HG03103 (cell line): ENCODE results near the gene MON1A.

Experiments
- ATAC-seq: cut with Tn5 transposase; IDR thresholded peaks from one replicate; pipeline ENCODE4 v1.9.1; 2021; ENCODE audit warnings: low read depth; ENCODE audit not compliant: unreplicated experiment

The MON1A gene

DNA sequence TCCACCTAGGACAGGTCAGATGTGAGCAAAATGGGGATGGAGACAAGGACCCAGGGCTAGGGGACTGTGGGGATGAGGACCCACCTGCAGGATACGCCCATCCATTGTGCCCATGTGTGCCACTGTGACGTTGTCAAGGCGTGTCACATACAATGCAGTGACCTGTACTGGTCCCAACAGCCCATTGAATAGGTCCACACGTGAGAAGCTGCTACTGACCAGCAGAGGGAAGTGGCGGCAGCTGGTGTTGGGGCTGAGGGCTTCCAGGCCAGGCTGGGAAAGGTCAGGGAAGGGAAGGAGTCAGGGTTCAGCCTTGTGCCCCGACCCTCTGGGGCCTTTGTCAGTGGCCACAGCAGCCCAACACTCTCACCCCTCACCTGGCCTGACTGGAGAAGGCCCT is 30.6 kb downstream of the MON1A start:
- no peak for ATAC-seq

DNA sequence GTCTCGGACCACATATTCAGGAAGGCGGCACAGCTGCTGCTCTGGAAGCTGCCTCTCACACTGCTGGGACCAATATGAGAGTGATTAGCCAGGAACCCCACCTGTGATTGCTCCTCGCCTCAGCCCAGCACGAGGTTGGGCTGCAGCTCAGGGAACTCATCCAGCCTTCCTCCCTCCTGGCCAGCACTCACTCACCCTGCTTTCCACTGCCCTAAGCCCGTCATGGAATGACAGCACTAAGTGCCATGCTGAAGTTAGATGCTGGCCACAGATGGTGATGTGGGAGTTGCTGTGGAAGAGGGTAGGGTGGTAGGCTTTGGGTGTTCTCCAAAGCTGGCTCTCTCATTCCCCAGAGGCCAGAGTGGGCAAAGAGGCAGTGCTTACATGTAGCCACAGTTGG is 33.3 kb downstream of the MON1A start:
- no peak for ATAC-seq

DNA sequence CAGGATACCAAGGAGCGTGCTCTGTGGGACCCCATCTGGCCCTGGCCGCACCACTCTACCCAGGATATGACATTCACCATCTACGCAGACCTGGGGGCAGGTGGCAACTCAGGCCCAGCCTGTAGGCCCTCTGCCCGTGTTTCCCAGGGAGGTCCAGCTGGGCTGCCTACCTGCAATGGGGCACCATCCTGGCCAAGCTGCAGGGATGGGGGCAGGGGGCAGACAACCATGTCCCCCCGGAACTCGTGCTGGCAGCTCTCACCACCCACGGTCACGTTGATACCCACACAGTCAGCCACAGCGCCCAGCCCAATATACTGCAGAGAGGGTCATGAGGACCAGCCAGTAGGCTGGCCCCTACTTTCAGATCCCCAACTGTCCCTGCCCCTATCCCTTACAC is 33.8 kb downstream of the MON1A start:
- no peak for ATAC-seq

DNA sequence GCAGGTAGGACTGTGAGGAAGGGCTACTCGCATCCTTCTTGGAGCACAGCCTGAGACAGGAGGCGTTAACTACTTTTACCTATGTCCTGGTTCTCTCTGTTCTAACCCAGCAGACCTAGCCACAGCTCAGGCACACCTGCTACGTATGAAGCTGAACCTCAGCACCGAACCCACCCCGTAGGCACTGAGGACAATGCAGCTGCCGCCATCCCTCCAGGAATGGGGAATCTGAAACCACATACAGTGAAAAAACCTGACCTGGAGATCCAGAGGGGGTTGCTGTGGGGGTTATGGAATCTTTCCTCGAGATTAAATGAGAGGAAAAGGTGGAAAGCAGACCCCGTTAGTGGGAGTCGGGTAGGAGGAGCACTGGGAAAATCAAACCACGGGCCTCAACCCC is 40.3 kb downstream of the MON1A start:
- no peak for ATAC-seq

DNA sequence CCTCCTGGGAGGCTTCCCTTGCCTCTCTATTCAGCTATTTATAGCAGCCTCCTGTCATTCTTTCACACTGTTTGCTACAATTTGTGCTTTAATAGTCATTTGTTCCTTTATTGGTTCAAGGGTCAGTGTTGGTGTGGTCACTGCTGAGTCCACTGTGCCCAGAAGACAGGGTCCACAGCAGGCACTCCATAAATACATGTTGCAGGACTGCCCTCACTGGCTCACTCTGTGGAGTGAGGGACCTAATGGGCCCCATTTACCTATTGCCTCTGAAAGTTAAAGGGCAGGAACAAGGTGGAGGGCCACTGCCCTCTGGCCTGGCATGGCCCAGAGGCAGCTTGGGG is 42.7 kb downstream of the MON1A start:
- ATAC-seq, result no peak

DNA sequence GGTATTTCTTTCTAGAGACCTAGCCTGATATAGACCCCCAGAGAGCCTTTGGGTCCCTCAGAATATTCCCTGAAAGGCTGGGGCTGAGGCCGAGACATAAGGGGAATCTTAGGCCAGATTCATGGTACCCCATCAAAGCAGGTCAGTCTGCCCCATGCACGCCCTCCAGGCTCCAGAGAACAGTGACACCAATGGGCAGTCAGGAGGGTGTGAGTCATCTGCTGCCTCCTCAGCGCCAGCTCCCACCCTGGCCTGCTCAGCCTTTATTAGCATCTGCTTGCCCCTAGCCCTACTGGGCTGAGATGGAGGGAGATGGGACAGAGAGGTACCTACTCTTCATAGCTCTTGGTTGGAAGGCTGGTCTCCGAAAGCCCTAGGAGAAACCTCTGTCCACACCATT is 45.6 kb downstream of the MON1A start:
- ATAC-seq, result no peak

DNA sequence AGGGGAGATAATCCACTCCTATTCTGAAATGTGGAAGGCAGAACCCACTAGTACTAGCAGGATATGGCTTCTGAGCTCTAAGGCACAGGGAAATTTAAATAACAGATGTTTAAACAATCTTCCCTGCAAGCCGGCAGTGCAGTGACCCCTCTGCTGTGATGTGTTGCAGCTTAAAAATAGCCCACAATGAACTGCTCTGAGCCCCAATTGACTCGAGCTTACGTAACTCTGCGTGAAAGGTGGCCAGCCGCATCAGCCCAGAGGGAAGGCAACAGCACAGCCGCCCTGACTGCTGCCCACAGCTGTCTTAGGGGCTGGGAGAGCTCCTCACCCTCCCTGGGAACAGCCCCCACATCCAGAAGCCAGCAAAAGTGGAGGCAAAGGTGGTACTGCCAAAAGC is 47.4 kb downstream of the MON1A start:
- ATAC-seq, result no peak

DNA sequence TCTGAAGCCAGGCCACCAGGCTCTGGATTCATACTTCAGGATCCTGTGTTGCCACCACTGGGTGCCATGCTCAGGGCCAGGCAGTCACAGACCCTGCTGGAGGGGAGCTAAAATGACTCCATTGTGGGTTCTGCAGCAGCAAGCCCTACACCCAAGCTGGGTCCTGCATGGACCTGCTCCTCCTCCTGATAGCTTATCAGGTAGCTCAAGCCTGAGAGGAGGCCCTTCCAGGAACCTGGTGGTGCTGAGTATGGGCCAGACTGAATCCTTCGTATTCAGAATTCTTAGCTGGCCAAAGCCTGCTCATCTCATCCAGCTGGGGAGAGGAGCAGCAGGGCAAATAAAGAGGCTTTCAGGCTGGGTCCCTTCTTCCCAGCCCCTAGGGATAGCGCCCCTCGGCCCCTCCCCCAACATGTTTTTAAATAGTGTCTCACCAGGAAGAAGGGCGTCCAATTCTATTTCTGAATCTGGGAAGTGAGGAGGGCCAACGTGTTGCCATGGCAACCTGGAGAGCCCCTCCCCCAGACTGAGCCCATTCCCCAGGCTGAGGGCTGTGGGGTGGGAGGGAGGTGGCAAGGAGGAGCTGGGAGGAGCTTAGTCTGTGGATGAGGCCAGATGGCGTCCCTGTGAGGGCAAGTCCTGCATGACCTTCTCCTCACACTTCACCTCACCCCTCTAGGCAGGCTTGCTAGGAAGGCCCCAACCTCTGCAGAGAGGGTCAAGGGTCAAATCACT is 48.9 kb downstream of the MON1A start:
- ATAC-seq, result no peak

DNA sequence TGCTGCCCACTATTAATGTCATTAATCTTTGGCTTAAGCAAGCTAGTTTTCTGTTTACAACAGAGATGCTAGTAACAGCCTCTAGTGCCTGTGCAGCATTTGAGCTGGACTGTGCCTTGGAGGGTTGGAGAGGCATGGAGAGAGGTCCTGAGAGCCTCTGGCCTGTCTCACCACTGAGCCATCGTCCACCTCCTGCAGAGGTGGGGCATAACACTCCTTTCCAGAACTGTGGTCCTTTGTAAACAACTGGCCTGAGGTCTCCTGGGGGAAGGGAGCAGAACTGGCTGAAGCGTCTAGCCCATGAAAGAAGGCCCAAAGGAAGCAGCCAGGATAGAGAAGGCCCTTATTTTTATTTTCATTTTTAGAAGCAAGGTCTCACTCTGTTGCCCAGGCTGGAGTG is 49.9 kb downstream of the MON1A start:
- no peak for ATAC-seq

DNA sequence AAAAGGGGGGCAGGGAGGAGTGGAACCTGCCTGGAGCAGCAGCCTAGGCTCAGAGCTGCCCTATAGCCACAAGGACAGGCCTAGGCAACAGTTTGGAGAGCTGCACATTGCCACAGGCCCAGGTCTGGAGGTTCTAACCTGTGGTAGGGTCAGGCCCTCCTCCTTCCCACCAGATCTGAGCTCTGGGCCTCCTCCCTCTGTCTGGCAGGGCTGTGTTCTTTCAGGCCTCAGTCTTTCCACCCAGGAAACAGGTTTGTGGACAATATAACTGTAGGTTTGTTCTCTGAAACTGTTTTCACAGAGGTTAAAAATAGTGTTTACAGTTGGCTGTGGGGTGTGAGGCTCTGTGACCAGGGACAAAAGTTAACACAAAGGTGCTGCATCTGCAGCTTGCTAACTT is 50.9 kb downstream of the MON1A start:
- ATAC-seq, result no peak

DNA sequence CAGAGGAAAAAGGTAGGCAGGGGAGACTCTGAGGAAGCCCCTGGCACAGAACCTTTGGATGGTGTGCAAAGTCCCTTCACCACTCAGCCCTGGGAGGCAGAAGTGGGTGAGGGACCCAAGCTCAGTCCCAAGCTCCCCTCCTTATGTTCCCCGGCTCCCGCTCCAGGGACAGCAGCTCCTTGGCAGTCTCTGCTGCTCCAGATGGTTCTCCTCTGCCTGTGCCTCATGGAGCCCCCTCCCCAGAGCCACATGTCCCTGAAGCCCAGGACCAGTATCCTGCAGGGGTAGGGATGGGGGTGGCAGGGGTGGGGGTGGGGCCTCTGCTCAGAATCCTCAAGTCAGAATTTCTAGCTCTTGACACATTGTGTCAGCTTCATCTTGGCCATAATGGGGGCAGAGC is 51.9 kb downstream of the MON1A start:
- no peak for ATAC-seq

DNA sequence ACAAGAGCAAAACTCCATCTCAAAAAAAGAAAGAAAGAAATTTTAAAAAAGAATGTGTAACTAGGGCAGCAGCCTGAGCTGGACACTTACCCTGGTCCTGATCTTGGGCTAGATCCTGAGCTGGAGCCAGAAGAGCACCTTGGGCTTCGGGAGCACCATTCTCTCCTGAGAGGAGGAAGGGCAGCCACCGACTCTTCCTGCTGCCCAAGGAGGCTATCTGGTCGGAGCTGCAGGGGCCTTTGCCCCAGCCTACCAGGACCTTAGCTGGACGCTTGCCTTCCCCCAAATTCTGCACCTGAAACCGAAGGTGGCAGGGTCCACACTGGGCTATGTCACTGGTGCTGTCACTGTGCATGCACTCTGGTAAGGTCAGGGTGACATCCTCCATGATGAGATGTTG is 53.0 kb downstream of the MON1A start:
- no peak for ATAC-seq

DNA sequence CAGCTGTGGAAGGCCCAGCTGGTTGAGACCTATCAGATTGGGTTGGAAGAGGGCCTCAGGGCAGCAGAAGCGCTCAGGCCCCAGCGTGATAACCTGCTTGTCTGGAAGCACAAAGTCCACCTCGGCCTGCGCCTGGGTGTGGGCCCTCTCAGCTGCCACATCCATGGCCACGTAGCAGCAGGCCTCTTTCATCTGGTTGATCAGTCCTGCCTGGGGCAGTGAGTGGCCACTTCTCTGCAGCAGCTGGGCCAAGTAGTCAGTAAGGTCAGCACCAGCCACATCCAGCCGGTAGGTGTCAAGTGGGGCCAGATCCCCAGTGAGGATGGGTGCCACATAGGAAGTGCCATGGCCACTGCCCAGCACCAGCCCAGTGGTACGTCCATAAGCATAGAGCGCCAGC is 56.0 kb downstream of the MON1A start:
- no peak for ATAC-seq

DNA sequence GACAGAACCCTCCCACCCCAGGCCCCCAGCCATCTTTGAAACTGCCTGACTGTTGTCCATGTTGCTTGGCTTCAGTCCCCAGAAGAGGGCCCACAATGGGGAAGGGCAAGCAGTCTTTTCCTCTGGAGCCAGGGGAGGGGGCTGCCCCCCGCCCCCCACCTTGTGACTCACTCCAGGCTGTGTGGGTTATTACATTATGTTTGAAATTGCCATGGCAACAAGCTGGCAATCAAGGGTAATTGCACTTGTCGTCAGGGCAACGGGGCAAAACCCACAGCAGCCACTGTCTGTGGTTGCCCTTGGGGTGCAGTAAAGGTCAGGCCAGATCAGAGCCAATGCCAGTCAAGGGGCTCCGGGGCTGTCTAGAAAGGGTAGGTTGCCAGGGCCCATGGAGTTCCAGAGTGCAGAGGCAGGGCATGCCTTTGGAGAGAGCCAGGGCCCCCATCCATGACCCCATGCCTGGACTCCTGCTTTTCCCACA is 56.8 kb downstream of the MON1A start:
- ATAC-seq, result no peak

DNA sequence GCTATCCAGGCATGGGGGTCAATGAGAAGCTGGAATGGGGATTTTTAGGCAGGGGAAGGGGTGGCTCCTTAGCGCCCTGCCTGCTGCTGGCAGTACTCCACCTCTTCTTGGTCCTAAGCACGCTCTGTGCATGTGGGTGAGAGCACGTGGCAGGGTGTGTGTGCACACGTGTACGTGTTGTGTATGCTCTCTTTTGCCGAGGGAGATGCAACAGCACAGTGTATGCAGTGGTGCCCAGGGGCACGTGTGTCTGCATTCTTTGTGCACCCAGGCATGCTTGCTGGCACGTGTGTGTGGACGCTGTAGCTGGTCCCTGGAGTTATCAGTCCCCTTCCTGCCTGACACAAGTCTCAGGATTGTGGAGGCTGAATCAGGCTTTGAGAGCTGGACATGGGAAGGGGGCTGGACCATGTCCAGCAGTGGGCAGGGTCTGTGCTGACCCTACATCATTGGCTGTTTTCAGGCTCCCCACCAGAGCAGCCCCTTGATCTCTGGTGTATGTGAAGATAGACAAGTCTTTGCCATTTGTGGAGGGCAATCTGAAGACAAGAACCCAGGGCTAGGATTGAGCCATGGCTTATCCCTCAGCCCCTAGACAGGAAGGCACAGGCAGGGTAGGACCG is 58.0 kb downstream of the MON1A start:
- no peak for ATAC-seq

DNA sequence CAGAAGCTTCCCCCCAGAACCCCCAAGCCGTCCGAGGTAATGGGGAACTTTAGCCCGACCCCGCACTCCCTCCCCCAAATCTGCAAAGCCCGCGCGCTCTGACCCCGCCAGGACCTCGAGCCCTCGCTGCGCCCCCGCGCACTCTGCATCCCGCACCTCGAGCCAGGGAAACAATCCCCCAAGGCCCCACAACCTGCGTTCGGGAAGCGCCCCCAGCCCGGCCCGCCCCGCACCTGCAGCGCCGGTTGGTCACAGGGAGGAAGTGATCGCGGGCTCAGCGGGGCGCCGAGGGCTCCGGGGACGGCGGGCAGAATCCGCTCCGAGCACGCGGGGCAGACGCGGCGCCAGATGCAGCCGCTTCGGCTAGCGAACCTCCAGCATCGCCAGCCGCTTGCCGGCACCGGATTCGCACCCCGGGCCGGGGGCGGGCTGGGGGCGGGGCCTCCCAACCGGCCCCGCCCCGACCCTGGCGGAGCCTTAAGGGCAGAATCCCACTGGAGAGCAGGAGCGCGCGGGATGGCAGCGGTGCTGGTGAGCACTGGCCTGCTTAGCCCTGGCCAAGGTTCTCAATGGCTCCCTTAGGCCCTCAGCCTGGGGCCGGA is 60.0 kb downstream of the MON1A start, which contains the start of gene CAMKV:
TSS of gene CAMKV (minus strand) at position 382 of the 602 bp plus-strand sequence. CDS start 7,518 bp downstream, outside the sequence.
- no peak for ATAC-seq

DNA sequence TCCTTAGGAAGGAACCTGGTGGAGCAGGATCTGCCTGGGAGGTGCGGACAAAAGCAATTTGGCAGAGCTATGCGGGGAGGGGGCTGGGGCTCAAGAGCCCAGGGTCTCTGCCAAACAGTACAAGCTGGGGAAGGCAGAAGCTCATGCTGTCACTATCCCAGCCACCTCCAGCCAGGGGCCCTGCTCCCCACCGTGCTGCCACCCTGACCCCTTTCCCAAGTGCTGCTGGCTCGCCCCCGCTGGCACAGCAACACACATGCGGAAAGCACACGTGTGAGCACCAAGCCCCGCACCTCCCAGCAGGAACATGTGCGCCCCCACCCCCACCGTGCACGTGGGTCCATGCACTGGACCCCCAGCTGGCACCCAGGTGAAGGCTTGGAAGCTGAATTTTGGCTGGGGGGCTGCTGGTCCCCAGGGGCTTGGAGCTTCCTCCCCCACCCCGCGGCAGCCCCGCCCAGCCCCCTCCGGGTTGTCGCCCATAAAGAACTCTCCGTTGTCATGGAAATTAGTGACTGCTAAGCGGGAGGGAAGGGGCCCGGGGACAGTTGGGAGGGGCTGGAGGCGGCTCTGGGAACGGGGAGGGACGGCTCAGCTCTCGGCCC is 60.6 kb downstream of the MON1A start:
- no peak for ATAC-seq

DNA sequence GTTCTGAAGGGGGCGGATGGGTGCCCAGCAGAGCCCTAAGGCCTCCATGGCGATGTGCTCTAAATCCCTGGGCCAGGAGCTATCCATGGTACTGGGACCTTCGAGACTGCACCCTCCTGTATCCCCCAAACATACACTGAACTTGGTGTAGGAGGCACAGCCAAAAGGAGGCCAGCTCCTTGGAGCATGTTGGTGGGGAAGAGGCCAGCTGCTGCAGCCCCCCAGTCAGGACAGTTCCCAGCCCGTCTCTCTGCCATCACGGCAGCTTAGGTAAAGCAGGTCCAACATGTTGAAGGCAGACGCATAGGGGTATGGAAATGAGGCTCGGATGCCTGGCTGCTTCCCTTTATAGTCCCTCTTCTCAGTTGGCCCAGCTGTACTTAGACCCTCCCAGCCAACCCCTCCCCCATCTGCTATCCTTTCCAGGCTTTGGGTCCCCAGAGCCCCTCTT is 61.7 kb downstream of the MON1A start:
- no peak for ATAC-seq

DNA sequence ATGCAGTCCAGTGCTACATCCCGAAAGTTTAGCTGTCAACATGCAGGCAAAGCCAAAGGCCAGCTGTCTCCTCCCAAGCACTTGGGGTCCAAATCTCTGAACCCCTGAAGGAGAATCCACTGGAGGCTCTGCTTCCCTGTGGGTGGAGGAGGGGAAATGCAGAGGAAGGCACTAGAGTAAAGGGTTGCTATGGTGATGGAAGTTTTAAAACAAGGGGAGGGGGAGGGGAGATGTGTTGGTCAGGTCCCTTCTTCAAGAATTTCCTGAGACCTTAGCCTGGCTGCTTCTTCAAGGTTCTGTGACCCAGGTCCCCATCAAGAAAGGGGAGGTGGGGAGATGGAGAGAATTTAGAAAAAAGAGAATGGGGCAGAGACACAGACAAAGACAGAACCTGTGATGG is 62.2 kb downstream of the MON1A start:
- ATAC-seq, result no peak

DNA sequence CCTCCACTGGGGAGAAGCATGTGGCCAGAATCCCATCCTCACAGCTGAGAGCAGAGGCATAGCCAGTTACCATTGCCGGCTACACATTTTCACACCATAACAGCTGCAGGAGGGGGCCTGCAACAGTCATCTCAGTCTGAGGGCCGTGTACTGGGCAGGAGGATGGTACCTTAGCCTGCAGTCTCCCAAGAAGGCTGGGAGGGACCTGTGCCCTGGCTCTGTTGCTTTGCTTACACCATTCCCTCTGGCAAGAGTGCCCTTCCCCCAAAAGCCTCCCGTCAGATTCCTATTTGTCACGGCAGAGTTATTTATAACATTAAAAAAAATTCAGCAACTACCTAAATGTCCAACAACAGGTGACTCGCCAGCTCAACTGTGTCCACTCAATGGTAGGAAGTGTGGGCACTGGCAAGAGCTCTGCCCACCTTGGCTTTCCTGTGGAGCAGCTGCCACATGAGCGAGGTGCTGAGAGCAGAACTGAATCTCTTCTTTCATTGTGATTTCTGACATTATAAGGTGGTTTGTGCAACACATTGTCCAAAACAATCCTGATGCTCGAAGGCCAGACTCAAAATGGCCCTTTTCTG is 64.3 kb downstream of the MON1A start:
- ATAC-seq, result no peak

DNA sequence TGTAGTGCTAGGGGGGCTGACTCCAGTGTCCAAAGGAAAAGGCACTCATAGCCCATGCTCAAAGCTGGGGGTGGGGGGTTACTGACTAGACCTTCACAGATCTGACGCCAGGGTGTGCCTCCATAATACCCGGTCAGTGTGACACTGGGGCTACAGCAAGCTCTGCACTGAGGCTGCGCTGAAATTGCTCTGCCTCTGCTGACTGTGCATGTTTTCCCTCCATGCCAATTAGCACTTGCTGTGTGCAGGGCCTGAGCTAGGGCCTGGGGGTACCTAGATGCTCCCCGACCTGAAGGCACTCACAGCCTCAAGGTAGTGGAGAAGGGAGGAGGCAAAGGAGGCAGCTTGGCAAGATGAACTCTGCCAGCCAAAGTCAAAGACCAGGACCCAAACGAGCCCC is 65.1 kb downstream of the MON1A start:
- no peak for ATAC-seq
